ENCODE data around the gene RIMS1.
A peak's percentile ranks its signal among the peaks of the same experiment; 100 is the strongest.

Gene RIMS1

DNA sequence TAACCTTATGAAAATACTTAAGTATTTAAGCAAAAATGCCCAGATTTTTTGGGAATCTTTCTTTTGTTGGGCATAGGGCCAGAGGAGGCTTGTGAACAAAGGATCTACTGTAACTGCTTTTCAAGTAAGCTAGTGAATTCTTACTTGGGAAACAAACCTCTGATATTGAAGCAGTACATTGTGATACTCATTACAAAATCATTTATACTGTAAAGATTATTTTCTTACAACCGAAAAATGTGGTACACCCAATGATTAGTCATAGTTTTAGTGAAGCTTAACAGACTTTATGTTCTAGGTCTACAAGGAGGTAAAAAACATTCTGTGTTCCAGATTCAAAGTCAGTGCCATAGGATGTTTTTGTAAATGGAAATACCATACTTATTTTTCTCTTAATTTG lies 462.6 kb downstream of the RIMS1 start:
- DNase-seq (ENCODE audit: low spot score): peak; percentile 28

DNA sequence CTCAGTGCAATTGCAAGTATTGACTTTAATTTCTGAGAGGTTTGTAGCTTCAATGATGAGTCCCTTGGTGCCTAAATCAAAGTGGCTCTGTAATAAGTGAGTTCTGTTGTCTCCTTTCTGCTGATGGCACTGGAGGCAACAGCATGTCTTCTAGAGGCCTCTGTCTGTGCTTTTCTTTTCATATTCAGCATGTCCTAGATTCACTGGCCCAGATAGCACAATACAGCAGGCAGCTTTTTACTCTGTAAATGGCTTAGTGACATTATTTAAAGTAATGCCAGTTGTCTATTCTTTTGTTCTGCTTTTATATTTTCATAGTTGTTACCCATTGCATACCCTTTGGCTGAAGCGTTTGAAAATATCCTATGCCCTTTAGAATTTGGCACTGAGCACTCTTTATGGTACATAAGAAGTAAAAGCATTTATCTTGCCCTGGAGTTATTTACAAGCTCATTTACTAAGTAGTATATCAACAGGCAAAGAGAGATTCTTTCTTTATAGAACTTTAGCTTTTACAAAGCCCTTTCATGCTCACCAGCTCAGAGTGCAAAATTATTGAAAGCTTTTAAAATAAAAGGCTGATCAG lies 464.0 kb downstream of the RIMS1 start:
- peak; percentile 54 for DNase-seq (ENCODE audit: low spot score)

DNA sequence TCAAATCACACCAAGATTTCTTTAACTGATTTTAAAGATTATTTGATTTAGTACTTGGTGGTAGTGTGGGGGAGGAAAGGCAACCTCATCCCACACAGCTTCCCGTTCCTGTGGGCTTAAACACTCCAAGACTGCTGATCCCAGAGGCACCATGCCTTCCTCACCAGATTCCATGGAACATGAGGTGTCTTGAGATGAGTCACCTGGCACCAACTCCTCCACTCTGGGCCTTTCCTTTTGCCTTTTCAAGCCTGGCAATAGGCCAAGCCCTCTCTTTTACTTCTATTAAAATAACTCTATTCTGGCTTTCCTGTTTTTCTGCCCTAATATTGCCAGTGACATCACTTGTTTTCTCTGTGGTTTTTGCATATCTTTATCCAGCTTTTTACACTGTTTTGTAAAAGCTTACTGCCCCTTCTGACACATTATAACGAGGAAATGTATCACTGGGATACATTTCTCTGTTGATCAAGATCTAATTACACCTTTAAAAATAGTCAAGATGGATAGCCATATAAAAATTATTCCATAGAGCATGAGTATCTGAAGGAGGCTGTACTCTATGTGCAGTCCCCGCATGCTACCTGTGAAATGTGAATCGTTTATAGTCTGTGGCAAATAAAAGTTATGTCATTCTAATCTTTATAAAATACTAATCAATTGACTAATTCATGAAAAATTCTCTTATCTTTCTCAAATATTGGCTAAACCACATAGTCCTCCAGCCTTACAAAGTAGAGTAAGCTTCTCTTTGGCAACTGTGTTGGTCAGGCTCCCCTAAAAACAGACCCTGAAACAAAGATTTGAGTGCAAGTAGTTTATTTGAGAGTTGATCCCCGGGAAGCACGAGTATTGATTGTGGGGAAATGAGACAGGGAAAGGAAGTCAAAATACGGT lies 477.7 kb downstream of the RIMS1 start:
- DNase-seq (ENCODE audit: low spot score): peak; percentile 35

- DNase-seq (ENCODE audit: low spot score): no peak
These were observed 479.4 kb downstream of the RIMS1 start for GRCh38 chr6:72365773-72366172.

DNA sequence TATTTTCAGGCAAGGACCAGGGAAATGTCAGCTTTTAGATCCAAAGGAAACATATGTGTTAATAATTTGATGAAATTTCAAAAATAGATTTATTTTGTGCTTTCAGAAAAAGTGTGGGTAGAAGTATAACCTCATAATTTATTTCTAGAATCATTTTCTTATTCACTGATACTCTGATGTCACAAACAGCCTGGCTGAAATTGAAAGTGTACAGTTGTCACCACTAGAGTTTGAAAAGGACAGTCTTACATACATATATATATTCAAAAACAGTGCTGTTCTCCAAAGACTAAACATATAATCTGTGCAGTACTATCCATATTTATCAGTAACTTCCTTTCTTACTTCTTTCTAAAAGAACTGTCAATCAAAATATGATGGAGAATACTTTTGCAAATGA lies 481.1 kb downstream of the RIMS1 start:
- no peak for DNase-seq (ENCODE audit: low spot score)

DNA sequence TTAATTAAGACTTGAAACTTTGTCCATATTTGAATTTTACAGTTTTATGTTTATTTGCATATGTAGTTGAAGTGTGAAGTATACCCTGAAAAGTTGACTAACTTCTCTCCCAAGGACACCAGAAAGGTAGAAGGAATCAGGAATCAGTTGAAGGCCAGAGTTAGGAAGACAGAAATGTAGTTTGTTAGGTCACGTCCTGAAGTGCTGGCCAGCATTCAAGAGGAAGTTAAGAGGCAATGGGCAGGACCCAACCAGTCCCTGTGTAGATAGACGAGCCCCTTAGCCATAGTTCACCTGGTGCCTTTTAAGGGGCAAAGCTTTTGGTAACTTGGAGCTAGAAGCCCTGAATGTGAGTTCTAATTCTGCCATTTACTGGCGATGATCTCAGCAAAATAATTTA lies 485.1 kb downstream of the RIMS1 start:
- DNase-seq (ENCODE audit: low spot score): no peak

DNA sequence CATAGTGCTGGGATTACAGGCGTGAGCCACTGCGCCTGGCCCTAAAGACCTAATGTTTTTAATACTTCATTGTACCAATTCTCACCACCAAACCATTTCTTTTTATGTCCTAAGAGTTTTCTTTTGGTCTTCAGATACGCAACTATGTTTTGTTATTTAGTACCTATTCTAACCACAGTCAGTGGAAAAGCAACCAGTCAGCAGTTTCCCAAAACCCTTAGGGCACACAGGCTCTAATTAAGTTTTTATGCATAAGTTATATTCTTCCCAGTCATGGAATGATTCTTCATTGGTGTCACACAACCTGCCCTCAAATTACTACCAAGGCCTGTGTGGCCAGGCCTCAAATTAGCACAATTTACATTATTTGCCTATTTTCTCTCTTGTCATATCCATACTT lies 487.8 kb downstream of the RIMS1 start:
- no peak for DNase-seq (ENCODE audit: low spot score)

DNA sequence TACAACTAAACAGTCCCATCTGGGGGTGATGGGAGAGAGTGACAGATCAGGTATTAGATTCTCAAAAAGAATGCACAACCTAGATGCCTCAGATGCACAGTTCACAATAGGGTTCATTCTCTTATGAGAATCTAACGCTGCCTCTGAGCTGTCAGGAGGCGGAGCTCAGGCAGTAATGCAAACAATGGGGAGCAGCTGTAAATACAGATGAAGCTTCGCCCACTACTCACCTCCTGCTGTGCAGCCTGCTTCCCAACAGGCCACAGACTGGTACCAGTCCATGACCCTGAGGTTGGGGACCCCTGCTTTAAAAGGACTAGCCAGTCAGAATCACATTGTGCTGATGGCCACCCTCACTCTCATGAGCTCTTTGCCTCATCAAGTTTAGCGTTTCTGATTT lies 488.5 kb downstream of the RIMS1 start:
- DNase-seq (ENCODE audit: low spot score): no peak

GRCh38 chr6:72376736-72377135 lies 490.4 kb downstream of the RIMS1 start:
- DNase-seq (ENCODE audit: low spot score): no peak

- DNase-seq (ENCODE audit: low spot score): no peak
These were observed 494.7 kb downstream of the RIMS1 start for GRCh38 chr6:72381076-72381475.

DNA sequence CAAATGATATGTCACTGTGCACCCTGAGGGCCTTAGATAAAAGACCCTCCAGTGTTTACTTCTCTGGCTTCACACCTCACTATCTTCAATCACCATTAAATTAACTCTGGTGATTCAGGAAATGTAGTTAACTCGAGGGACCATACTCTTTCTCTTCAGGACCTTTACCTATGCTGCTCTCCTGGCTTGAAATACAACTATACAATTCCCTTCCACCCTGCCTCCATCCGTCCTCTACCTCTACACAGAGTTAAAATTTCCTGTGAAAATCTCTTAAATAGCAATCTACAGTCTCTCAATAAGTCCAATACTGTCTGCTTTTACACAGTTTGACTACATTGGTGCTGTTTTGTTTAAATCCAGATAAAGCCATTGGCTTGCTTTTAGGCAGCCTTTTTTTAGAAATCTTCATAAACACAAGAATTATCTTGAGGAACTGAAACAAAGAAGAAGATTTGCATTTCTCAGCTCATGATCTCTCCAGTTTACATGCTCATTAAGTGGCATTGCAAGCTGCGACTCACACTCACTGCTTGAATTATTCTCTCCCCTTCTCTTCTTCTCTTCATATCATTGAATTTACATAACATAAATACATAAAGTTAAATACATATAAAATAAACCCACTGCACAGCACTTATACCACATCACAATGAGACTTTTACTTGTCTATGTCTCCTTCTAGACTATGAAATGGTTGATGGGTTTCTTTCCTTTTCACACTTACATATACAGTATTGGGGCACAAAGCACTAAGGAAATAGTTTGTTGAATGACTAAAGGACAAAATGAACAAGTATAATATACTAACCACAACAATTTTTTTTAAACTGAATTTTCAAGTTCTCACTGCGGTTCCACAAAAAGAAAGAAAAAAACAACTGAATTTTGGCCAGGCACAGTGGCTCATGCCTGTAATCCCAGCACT lies 496.5 kb downstream of the RIMS1 start:
- DNase-seq (ENCODE audit: low spot score): no peak

- DNase-seq (ENCODE audit: low spot score): no peak
These were observed 500.0 kb downstream of the RIMS1 start for GRCh38 chr6:72386324-72386723.

DNA sequence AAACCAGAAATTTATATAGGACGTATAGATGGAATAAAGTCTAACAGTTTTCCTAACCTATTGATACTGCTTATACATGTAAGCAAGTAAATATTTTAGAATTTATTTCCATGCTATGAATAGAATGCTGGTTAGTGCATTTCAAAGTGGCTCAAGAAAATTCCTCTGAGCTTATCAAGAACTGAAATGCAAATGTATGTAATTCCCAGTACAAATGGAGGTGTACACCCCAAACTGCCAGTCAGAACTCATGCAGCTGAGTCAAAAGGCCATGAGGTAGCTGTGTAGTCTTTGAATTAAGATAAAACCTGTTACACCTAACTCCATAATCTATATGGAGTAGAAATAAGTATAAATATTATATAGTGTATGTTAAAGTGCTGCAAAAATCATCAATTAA lies 503.3 kb downstream of the RIMS1 start:
- no peak for DNase-seq (ENCODE audit: low spot score)

DNA sequence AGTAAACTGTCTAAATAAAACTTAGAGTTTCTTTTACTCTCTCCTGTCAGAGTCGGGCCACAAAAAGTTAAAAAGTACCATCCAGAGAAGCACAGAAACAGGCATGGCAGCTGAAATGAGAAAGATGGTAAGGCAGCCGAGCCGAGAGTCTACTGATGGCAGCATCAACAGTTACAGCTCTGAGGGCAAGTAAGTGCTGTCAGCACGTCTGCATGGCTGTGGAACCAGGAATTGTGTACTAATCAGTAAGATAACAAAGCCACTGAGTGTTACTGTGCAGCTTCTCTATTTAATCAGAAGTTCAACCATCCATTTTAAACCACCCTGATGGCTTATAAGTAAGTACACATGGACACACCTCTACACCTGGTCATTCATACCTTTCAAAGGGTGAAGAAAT lies 504.2 kb downstream of the RIMS1 start:
- DNase-seq (ENCODE audit: low spot score): no peak

DNA sequence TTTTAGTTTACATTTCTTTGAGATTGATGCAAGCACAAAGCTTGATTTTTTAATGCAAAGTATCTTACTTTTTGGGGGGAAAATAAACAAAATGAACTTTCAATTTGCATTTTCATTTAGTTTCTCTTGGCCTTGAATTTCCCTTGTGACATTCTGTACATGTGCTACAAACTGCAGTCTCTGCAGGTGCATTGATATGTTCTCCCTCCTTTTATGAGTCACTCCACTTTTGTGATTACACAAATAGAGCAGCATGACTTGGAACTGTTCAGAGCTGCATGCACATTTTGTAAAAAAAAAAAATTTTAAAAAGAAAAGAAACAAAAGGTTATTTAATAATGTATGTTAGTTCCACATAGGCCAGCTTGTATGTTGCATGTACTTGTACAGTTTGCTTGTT lies 515.5 kb downstream of the RIMS1 start:
- no peak for DNase-seq (ENCODE audit: low spot score)

DNA sequence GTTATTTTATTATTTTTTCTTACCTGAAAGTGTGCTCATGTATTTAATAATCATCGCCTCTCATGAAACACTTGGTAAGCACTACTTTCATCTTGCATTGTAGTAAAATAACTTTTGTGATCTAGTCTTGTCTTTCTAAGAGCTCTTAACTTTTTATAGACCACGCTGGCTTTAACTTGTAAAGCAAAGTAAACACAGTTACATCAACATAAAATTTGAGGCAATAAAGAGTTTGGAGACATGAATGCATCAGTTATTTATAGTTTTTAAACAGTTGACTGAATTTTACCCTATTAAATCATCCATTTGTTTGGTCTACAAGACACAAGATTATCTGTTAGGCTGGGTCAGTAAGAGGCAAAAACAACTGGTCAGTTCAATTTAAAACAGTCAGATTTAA lies 517.1 kb downstream of the RIMS1 start:
- DNase-seq (ENCODE audit: low spot score): no peak

GRCh38 chr6:72406517-72406916 lies 520.2 kb downstream of the RIMS1 start:
- no peak for DNase-seq (ENCODE audit: low spot score)

- DNase-seq (ENCODE audit: low spot score): no peak
These were observed 524.4 kb downstream of the RIMS1 start for GRCh38 chr6:72410769-72411168.

- peak; percentile 84 for DNase-seq (ENCODE audit: low spot score)
These were observed 525.7 kb downstream of the RIMS1 start for GRCh38 chr6:72411872-72412708.

DNA sequence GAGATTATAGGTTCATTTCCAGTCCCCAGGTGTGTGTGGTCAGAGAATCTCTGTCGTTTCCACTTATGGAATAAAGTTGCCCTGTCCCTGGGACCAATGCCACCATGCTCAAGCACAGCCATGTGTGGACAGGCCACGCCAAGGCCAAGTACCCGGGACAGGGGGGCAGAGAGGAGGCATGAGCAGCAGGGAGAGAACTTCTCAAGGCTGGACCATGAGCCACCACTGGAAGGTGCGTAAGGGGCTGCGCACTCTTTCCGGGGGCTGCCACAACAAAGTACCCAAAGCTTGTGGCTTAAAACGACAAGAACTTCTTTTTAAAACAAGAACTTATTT lies 526.3 kb downstream of the RIMS1 start:
- no peak for DNase-seq (ENCODE audit: low spot score)

GRCh38 chr6:72413884-72414283 lies 527.5 kb downstream of the RIMS1 start:
- no peak for DNase-seq (ENCODE audit: low spot score)

DNA sequence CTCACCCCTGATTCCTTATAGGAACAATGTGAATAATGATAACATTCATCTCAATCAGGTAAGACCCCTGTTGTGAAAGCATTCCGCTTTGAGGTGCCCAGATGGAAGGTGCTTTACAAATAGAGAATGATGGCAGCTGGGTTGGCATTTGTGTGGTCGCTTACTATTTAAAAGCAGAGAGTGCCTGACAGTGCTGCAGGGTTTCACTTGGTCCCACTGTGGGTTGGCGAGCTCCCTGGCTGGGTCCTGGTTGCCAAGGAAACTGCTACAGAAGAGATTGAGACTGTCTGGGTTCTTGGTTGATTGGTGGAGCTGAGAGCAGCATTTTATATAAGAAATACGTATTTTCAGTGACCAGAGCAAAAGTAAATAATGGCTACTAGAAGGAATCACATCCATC lies 528.3 kb downstream of the RIMS1 start:
- DNase-seq (ENCODE audit: low spot score): peak; percentile 27
